GM21360 (cell line): ENCODE measurements around the gene C1QTNF5.

Source experiments
- ATAC-seq: cut with Tn5 transposase; IDR thresholded peaks from one replicate; pipeline ENCODE4 v1.9.1; 2021; ENCODE audit warnings: mild to moderate bottlenecking, moderate library complexity; ENCODE audit not compliant: unreplicated experiment

Gene C1QTNF5

GRCh38 chr11:119359365-119360214, 18.9 kb upstream of the C1QTNF5 start:
- ATAC-seq: no peak

DNA sequence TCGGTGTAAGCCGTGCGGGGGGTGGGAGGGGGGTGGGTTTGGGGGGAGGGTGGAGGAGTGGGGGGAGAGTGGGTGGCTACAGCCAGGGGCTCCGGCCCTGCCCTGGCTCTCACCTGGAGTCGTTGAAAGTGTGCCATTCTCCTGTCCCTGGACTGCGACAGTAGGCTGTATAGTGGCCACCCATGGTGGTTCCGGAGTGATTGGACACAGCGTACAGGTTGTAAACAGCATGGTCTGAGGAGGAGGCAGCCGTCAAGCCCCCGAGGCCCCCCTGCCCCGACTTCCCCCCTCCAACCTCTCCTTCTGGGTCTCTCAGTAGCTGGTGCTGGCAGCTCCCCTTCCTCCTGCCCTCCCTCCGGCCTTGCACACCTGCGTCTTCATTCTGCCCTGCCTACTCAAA, 16.4 kb upstream of the C1QTNF5 start:
- ATAC-seq: no peak

GRCh38 chr11:119356349-119357031, 15.8 kb upstream of the C1QTNF5 start:
- ATAC-seq: peak; percentile 68

DNA sequence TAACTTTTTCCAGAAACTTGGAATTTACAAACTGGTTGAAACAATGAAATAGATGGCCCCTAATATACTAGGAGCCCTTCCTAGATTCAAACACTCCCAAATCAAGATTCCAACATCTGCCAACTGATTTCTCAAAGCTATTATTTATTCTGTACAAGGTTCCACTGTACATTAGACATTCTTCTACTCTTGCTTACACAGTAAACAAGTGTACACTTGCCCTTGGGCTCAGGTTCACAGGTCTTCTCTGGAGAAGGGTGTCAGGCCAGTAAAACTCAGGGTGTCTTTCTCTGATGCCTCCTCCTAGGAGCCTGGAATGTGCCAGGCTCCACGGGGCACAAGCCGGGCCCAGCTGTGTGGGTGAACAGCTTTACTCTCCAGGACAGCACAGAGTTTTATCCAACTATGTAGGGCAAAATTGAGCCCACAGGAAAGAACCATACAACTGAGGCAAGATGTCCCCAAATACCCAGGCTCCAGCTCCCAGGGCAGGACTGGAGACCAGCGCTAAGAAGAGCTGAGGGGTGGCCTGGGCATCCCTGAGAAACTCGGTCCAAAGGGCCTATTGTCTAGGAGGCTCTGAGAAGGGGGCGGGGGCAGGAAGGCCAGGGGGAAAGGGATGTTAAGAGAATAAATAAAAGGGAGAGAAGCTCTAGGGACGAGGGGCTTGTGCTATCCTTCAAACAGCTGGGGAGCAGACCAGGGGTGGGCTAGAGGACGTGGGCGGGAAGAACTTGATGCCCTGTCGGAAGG, 14.6 kb upstream of the C1QTNF5 start:
- no peak for ATAC-seq

DNA sequence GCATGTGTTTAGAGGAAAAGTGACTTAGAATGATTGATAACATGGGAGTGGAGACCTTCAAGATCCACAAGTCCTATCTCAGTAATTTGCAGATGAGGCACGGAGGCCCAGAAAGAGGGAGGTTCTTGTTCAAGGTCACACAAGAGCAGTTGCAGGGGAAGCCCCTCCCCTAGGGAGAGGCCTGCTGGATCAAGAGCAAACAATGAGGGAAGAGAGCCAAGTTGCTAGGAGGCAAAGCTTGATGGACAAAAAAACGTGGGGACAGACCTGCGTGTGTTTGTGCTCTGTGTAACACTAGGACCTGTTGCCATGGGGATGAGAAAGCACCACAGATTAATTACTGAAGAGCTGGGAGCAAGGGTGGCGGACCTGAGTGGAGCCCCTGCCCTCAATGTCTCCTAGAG, 12.2 kb upstream of the C1QTNF5 start:
- ATAC-seq: no peak

- no peak for ATAC-seq
These were observed 10.5 kb upstream of the C1QTNF5 start for GRCh38 chr11:119351232-119351631.

- no peak for ATAC-seq
These were observed 9.6 kb upstream of the C1QTNF5 start for GRCh38 chr11:119350302-119350701.

GRCh38 chr11:119347940-119348605, 7.4 kb upstream of the C1QTNF5 start:
- ATAC-seq: no peak

GRCh38 chr11:119347242-119347641, 6.6 kb upstream of the C1QTNF5 start:
- ATAC-seq: no peak

- no peak for ATAC-seq
These were observed 5.9 kb upstream of the C1QTNF5 start, which contains the start of gene MFRP for GRCh38 chr11:119346605-119347004. Gene MFRP, minus strand, starts transcription at chr11:119346705. Its CDS starts 192 bp downstream, at chr11:119346513.

GRCh38 chr11:119345685-119346084, 5.0 kb upstream of the C1QTNF5 start:
- no peak for ATAC-seq

GRCh38 chr11:119344291-119345010, 3.8 kb upstream of the C1QTNF5 start:
- no peak for ATAC-seq

DNA sequence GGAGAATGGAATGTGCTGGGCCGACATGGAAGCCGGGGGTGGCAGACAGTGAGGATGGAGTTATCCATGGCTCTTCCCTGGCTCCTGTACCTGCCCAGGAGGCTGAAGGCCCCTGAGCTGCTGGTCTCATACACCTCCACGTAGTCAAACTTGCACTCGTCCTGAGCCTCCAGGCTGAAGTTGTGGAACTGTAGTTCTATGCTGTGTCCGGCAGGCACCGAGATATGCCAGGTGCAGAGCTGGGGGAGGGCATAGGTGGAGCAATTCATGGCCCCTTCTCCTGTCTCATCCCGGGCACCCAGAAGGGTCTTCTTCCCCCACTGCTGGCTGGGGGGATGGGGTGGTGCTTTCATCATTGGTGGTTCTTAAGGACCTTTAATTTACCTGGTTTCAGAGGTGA, 3.0 kb upstream of the C1QTNF5 start:
- ATAC-seq: no peak

- no peak for ATAC-seq
These were observed 1.9 kb upstream of the C1QTNF5 start for GRCh38 chr11:119342362-119343130.

GRCh38 chr11:119342023-119342300, 1.3 kb upstream of the C1QTNF5 start:
- ATAC-seq: no peak

- ATAC-seq: no peak
These were observed 739 bp upstream of the C1QTNF5 start for GRCh38 chr11:119341222-119342022.

GRCh38 chr11:119339589-119340334, 921 bp downstream of the C1QTNF5 start:
- no peak for ATAC-seq

- ATAC-seq: no peak
These were observed 1.6 kb downstream of the C1QTNF5 start for GRCh38 chr11:119338965-119339588.
